HUDEP-2 (cell line): ENCODE results near the gene ARHGEF19.
"Not testable (repeated sequence)": the region's sequence is repeated elsewhere in the genome, so short reads cannot be mapped to it uniquely, and the experiment has no call there.

Experiments
- DNase-seq, 76 experiments: peaks; one replicate each; lab custom pipeline; 2025; ENCODE audit not compliant: unreplicated experiment in 76 of 76; lab: John Stamatoyannopoulos, UW

Gene ARHGEF19

DNA sequence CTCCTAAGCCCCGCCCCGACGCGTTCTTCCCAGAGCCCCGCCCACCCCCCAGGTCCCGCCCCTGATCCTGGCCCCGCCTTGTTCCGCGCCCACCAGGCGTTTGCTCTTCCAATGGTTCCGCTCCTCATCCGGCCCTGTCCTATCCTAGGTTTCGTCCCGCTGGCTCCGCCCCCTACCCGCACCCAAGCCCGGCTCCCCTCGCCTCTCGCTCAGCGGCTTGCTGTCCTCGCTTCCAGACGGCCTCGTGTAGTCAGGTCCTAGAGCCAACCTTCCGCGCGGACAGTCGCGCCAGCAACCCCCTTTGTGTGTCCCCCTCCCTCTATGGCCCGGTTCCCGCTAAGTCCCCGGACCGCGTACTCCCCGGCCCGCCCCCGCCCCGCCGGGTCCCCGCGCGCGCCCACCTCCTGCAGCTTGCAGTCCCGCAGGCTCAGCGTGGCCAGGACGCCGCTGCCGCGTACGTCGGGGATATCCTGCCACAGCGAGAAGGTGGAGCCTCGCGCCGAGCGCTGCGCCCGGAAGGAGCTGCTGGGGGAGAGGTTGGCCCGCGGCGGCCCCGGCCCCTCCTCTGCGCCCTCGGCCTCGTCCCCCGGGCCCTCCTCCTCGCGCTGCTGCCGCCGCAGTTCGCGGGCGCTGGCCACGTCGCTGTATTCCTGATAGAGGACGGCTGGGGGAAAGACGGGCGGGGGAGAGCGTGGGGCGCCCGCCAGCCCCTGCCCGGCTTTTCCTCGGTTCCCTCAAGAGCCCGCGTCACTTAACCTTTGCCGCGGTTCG lies 5.7 kb downstream of the ARHGEF19 start:
- DNase-seq, result peak; percentile 56 to 98 (median 95)

DNA sequence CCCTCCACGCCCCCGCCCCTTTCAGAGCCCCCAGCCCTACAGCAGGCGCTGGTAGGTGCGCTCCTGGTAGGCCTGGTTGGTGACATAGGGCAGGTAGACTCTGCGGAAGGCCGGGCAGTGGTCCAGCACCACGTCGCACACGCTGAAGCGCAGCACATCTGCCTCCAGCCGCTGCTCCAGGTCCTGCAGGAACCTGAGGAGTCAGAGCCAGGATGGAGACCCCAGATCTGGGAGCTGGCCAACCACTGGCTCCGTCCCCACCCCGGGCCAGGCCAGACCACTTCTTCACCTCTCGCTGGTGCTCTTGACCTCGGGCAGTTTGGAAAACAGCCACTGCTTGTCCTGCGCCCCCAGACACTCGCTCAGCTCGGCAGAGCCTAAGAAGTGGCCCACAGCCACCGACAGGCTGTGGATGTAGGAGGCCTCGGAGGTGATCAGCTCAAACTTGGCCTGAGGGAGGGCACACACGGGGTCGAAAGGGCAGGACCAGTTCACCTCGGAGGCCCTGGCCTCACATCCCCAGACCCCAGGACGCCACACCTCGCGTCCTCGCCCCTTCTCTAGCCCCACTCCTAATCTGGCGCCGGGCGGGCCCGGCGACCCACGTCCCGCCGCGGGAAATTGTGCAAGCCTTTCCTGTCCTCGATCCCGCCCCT lies 6.4 kb downstream of the ARHGEF19 start:
- peak in 1 of 76 experiments; percentile 89 for DNase-seq

DNA sequence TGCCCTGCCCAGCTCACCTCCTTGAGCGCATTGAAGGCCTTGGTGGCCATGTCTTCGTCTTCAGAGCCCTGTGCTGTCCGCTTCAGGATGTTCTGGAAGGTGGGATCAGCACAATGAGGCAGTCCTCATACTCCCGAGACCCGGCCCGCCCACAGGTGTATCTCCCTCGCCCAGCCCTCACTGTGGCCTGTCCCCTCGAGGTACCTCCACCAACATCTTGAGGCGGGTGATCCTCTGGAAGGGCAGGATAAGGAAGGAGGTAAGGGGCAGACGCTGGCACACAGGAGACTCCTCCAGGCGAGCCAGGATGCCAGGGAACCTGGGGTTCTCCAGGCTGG lies 7.1 kb downstream of the ARHGEF19 start:
- no peak for DNase-seq

DNA sequence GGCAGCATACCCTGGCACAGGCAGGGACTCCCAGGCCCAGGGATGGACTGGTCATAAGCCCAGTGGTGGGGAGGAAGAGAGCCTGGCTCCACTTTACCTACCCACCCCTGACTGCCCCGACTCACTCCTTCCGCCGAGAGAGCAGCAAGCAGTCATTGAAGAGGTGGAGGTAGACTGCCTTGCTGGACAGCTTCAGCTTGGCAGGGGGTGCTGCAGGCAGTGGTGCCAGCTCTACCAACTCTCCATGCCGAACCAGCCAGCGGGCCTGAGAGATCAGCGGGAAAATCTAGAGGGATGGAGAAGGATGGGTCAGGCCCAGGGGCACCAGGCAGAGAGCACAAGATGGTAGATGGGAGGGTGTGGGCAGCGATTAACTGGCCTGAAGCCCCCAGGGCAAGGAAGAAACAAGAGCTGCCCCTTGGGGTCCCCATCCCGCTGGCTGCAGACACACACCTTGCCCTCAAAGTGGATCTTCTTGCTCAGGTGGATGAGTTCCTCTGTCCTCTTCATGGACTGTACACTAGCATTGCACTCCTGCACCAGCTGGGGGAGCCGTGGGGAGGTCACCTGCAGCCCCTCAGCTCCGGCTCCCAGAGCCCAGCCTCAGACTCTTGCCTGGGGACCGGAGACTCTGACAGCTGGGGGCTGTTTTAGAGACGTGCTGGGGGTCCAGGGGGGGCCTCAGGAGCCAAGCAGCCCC lies 7.7 kb downstream of the ARHGEF19 start:
- peak in 22 of 76 experiments; percentile 1 to 41 (median 12) for DNase-seq

DNA sequence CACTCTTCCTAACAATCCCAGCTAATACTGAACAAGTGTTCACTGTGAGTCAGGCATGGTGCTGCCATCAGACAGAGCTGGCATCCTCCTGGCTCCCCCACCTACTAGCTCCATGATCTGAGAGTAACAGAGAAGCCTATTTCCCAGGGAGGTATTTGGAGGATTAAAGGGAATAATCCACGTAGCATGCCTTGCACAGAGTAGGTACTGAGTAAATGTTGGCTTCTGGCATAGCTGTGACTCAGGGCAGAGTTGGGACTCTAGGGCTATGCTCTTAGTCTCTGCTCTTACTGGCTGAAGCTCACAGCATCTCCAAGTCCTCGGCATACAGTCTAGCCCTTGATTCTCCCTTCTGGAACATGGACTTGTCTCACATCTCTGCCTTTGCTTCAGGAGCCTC lies 8.2 kb downstream of the ARHGEF19 start:
- DNase-seq, result no peak

DNA sequence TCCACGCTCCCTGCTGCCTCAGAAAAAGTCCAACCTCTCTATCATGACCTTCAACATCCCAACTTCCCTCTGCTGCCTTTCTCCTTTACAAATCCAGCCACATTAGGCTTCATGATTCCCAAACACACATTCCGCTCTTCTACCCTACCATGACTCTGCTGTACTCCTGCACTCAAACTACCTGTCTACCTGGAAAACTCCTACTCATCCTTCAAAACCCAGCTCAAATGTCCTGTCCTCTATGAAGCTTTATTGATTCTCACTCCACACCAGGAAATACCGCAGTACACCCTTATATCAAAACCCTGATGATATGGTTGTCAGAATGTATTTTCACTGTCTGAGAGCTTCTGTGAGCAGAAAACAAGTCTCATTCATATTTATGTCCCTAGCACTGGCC lies 8.9 kb downstream of the ARHGEF19 start:
- no peak for DNase-seq

DNA sequence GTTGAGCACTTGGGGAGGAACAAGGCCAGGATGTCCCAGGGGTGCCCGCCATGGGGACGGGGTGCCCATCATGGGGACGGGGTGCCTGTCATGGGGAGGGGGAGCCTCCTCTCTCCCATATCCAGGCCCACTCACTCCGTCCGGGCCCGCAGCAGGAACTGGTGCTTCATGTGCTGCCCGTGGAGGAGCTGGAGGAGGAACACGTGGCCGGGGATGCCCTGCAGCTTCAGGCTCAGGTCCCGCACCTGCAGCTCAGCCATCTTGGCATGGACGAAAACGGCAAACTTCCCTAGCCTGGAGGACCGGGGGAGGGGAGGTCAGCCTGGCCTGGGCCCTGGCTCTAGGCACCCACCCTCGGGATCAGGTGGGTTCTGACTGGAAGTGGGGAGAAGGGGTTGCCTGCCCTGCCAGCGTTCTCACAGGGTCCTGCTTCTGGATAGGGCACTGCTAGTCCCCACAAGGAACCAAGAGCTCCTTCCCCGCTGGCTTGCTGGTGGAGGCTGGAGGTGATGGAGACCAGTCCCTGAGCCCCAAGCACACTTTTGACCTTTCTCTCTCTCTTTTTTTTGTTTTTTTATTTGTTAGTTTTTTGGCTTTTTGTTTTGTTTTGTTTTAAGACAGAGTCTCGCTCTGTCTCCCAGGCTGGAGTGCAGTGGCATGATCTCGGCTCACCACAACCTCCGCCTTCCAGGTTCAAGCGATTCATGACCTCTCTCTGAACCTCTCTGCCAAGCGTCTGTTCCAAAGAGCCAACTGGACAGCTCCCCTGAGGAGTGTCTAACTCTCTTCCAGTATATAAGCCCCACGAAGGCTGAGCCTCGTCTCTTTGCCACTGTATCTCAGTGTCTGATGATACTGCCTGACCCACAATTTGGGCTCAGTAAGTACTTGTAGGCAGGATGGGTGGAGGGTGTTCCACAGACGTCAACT lies 9.9 kb downstream of the ARHGEF19 start:
- DNase-seq, result no peak

DNA sequence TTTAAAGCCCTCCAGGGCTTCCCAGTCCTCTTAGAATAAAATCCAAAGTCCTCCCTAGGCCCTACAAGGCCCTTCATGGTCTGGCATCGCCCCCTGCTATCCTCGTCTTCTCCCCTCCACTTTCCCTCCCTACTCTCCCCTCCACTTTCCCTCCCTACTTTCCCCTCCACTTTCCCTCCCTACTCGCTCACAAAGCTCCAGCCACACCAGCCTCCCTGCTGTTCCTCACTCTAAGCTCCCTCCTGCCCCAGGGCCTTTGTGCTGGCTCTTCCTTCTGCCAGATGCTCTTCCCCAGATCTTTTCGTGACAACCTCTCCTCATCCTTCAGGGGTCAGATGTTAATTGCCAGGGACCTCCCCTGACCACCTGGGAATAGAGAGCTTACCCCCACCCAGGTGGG lies 12.8 kb downstream of the ARHGEF19 start:
- no peak for DNase-seq

DNA sequence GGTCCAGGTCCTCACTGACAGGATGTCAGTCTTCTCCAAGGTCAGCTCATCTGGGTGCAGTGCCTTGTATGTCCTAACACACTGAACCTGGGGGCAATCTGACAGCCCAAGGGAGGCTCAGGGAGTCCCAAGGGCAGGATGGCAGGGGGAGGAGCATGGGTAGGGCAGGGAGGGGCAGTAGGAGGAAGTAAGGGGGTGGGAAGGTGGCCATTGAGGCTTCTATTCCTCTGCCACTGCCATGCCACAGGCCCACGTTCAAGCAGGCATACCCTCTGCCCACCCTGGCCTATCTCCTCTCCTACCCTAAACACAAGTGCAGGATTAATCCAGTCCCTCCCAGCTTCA lies 13.3 kb downstream of the ARHGEF19 start:
- no peak for DNase-seq

DNA sequence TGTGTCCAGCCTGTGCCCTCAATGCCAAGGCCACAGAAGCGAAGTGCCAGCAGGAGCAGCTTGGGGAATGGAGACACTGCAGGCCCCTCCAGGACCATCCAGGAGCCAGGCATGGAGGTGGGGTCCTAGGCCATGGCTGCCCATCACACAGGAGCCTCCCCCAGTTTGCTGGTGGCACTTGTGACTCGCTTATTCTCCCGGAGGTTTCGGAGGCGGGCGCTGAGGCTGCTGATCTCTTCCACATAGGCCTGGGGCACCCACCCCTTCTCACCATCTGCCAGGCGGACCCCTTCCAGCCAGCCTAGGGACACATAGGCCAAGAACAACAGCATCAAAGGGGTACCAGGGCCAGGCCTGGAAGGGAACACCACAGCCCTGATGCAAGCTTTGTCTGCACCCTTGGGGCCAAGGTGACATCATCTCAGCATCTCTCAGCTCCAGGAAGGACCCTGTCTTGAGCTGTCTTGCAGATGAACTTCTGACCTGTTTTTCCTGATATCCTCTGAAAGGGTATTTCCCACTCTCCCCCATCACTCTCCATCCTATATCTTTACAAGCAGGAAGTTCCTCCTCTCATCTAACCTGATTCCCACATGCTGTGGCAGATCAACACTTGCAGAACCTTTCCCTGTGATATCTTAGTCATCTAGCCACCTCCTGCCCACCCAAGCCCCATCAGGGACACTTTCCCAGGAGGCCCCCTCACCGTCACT lies 13.9 kb downstream of the ARHGEF19 start:
- no peak for DNase-seq

DNA sequence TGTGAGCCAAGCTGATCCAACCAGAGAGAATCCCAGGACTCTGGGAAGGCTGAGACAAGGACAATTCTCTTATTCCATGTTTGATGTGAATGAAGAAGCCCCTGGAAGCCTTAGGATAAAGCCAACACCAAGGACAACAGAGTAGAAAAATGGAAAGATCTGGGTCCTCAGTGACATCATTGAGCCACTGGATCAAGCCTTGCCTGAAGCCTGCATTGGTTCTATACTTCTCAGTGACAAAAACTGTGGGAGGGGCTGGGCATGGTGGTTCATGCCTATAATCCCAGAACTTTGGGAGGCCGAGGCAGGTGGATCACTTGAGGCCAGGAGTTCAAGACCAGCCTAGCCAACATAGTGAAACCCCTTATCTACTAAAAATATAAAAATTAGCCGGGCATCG lies 15.6 kb downstream of the ARHGEF19 start:
- no peak for DNase-seq

DNA sequence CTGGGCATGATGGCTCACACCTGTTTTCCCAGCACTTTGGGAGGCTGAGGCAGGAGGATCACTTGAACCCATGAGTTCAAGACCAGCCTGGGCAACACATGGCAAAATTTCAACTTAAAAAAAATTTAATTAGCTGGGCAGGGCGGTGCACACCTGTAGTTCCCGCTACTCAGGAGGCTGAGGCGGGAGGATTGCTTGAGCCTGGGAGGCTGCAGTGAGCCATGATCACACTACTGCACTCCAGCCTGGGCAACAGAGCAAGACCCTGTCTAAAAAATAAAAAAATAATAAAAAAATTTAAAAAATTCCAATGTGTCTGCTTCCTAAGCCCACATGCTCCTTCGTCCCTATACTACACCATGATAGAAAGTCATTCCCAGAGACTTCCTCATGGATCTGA lies 16.3 kb downstream of the ARHGEF19 start:
- DNase-seq, result not testable (repeated sequence)

DNA sequence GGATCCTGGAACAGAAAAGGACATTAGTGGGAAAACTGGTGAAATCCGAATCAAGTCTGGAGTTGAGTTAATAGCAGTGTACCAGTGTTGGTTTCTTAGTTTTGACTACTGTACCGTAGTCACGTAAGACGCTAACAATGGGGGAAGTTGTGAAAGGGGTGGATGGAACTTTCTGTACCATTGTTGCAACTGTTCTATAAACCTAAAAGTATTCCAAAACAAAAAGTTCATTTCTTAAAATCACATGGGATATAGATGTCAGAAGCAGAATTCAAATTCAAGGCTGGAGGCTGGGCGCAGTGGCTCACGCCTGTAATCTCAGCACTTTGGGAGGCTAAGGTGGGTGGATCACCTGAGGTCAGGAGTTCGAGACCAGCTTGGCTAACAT lies 16.9 kb downstream of the ARHGEF19 start:
- no peak for DNase-seq

DNA sequence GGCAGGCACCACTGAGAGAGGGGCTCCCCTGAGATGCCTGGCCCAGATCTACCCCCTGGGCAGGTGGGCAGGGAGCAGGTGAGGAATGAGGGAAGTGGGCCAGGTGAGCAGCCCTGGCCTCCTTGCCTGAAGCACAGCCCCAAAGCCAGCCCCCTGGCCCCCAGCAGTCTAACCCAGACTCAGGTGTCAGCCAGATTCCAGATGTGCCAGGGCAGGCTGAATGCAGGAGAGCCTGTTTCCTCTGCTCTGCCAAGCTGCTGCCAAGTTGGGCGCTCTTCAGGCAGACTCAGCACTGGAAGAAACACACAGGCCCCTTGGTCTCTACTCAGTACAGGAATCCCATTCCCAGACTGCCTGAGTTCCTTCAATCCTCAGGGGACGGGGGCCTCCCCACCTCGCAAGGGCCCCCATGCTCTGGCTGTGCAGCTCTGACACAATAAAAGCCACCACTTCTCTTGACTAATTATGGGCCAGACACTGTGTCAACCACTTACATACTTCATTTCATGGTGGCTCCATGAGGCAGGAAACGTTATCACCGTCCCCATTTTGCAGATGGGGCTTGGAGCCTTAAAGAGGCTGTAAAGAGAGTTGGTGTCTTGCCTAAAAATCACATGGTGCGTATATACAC lies 20.4 kb downstream of the ARHGEF19 start:
- no peak for DNase-seq

DNA sequence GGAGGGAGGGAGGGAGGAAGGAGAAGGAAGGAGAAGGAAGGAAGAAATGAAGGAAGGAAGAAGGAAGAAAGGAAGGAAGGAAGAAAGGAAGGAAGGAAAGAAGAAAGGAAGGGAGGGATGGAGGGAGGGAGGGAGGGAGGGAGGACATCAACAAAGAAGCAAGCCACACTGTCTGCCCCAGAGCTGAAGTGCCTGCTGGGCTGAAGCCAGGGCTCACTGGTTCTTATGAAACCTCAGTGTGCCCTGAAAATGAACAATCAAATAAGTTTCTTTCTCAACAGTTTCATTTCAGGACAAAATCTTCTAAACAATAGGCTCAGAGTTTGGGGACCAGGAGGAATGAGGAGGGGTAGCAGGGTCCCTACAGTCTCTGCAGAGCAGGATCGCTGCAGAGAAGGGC lies 21.1 kb downstream of the ARHGEF19 start:
- DNase-seq, result no peak

DNA sequence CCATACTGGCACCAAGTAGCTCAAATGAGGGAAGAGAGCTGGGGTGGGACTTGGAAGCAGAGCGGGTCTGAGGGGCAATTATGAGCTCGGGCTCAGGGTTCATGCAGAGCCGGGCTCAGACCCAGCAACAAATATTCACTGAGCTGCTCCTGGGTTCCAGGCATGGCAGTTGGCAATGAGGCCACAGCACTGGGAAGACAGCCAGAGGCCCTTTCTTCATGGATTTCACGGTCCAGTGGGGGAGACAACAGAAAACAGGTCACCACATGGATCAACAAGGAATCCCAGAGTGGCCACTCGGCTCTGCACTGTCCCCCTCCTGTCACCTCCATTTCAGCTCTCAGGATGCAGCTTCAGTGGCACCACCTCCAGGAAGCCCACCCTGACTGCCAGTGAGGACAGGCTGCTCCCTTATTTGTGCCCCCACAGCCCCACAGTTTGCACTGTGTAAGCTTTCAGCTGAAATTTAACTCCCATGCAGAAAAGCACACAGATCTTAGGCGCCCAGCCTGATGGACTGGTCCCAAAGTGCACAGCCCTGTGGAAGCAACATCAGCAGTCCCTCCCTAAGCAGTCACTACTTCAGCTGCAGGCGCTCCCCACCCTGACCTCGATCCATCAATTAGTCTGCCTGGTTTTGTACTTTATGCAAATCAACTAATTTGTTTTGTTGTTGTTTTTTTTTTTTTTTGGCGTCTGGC lies 22.4 kb downstream of the ARHGEF19 start:
- DNase-seq, result no peak

DNA sequence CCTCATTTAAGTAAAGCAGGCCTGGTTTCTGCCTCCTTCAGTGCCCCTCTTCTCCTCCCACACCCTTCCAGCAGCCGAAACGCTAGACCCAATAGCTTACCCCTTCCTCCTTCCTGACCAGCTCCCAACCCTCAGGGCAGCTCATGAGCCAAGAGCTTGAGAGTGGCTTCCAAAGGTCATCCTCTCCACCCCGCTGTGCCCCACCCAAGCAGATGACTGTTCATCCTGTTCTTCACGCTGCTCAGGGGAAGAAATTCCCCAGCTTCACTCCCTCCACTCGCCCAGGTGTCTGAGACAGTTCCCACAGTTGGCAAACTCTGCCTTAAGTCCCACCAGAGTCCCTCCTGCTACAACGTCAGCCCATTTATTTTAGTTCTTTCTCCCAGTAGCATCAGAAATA lies 23.4 kb downstream of the ARHGEF19 start:
- no peak for DNase-seq

DNA sequence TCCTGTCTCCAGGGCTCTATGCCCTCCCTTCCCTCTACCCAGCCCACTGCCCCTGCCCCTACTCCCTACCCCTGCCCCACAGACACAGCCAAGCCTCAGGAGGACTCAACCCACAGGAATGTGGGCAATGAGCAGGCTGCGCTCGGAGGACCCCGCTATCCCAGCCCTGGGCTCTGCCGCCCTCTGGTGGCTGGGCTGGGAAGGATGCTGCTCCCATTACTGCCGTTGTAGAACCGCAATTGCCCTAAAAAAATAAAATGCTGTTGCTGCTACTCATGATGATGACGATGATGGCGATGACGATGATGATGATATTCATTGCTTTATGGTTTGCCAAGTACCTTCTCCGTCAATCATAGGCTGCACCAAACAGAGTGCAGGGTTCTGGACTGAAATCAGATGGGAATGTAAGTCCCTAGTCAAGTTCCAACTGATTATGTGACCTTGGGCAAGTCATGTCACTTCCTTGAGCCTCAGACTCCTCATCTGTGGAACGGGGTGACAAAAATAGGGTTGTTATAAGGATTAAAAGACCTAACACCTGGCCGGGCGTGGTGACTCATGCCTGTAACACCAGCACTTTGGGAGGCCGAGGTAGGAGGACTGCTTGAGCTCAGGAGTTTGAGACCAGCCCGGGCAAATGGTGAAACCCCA lies 24.6 kb downstream of the ARHGEF19 start:
- peak in 48 of 76 experiments; percentile 2 to 63 (median 28) for DNase-seq
